HG03039 (cell line): ENCODE measurements around the gene MFSD12.
"Not testable (repeated sequence)": the region's sequence is repeated elsewhere in the genome, so short reads cannot be mapped to it uniquely, and the experiment has no call there.

ENCODE experiments used
- ATAC-seq: cut with Tn5 transposase; IDR thresholded peaks from one replicate; pipeline ENCODE4 v1.9.1; 2021; ENCODE audit warnings: mild to moderate bottlenecking, moderate library complexity; ENCODE audit not compliant: unreplicated experiment

Gene MFSD12

GRCh38 chr19:3510727-3511126 lies 46.7 kb downstream of the MFSD12 start:
- ATAC-seq, result no peak

DNA sequence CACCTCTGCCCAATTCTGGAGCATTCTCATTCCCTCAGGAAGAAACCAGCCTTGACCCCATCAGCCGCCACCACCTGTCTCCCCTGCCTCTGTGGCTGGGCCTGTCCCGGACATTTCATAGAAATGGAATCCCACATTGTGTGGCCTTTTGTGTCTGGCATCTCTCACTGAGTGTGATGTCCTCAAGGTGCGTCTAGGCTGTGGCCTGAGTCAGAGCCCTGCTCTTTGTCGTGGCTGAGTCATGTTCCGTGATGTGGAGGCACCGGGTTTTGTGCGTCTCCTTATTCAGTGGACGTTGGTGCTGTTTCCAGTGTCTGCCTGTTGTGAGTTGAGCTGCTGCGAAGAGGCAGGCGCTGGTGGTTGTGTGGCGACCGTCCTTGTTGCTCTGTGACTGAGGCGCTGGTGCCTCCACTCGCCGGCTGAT lies 47.8 kb downstream of the MFSD12 start:
- no peak for ATAC-seq

DNA sequence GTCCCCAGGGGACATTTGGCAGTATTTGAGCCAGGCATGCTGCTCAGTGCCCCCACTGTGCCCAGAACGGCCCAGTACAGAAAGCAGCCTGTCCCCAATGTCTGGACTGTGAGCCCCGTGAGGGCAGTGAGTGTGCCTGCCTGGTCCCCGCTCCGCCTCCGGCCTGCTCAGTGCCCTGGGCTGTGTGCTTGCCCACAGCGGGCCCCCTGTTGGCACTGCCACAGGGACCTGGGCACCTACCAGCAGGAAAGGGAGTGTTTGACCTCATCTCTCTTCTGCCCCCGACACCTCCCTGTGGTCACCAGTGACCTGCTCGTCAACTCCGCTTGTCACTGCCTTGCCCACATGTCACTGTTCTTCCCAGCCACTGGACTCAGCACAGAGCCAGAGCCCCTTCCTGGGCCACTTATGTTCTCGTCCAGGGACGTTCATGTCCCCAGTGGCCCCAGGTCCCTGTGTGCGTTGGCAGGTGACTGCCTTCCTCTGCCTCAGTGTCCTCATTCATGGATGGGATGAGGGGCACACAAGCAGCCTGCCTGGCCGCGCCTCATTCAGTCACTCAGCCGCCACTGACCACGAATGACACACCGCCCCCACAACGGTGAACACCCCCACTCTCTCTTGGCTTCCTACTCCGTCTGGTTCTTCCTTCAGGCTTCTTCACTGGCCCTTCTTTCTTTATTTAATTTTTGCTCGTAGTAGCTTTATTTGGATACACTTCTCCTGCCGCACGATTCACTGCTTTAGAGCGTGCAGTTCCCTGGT lies 48.4 kb downstream of the MFSD12 start:
- no peak for ATAC-seq

DNA sequence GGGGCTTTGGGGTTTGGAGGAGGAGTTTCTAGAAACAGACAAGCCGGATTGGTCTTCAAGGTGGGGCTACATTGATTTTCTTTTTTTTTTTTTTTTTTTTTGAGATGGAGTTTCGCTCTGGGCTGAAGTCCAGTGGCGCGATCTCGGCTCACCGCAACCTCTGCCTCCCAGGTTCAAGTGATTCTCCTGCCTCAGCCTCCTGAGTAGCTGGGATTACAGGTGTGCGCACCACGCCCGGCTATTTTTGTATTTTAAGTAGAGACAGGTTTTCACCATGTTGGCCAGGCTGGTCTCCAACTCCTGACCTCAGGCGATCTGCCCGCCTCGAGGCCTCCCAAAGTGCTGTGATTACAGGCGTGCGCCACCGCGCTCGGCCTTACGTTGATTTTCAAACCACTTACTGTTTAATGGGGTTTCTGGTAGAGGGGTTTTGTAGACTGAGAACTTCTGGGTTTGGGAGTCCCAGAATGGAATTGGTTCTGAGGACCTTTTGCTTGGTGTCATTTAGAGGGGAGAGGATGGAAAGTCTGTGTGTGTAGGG lies 49.2 kb downstream of the MFSD12 start:
- not testable (repeated sequence) for ATAC-seq

- no peak for ATAC-seq
Measured at GRCh38 chr19:3507371-3508120, 49.8 kb downstream of the MFSD12 start.

GRCh38 chr19:3506384-3507340 lies 50.7 kb downstream of the MFSD12 start:
- ATAC-seq, result no peak

DNA sequence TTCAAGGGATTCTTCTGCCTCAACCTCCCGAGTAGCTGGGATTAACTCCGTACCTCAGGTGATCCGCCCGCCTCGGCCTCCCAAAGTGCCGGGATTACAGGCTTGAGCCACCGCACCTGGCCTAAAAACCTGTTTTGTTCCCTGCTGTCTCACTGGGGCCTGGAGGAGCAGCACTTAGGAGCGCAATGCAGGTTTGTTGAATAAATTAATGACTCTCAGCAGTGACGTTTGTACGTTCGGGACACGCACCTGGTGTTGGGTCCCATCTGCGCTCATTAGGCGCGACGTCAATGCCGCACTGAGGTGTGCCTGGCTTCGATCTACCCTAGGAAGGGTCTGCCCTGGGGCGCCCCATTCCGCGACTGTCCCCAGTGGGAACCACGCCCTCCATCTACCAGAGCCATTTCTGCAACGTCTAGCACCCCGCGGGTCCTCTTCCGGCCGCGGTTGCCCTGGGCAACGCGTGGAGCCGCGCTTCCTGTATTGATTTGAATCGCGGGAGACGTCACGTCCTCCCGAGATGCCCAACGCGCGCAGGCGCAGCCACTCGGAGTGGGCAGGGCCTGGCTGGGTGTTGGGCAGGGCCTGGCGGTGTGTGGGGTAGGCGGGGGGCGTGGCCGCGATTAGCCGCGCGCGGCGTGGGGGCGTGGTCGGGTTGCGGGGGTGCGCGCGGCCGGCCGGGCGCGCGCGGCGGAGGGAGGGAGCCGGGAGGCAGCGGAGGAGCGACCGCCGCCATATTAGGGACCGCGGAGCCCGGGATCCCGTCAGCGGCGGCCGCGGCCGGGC lies 51.6 kb downstream of the MFSD12 start, which contains the start of gene FZR1:
FZR1 (plus strand) TSS at position 714 of the 786 bp plus-strand sequence. CDS start 16,679 bp downstream, outside the sequence.
- peak; percentile 86 for ATAC-seq

DNA sequence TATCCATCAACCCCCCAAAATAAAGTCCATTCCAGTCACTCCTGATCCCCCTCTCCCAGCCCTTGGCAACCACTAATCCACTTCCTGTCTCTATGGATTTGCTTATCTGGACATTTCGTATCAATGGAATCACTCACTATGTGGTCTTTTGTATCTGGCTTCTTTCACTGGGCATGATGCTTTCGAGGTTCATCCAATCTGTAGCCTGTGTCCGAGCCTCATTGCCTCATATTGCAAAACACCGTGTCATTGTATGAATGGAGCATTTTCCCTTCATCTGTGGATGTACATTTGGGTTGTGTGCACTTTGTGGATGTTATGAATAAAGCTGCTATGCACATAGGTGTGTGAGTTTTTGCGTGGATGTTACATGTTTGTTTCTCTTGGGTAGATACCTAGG lies 52.7 kb downstream of the MFSD12 start:
- ATAC-seq, result no peak

GRCh38 chr19:3503036-3503572 lies 54.3 kb downstream of the MFSD12 start:
- no peak for ATAC-seq

DNA sequence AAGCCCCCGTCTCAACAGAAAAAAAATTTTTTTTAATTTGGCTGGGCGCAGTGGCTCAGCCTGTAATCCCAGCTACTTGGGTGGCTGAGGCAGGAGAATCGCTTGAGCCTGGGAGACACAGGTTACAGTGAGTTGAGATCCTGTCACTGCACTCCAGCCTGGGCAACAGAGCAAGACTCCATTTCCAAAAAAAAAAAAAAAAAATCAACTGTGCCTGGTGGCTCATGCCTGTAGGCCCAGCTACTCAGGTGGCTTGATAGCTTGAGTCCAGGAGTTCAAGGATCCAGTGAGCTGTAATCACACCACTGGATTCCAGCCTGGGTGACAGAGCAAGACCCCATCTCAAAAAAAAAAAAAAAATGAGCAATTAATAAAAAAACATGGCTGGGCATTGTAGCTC lies 55.6 kb downstream of the MFSD12 start:
- ATAC-seq, result no peak

DNA sequence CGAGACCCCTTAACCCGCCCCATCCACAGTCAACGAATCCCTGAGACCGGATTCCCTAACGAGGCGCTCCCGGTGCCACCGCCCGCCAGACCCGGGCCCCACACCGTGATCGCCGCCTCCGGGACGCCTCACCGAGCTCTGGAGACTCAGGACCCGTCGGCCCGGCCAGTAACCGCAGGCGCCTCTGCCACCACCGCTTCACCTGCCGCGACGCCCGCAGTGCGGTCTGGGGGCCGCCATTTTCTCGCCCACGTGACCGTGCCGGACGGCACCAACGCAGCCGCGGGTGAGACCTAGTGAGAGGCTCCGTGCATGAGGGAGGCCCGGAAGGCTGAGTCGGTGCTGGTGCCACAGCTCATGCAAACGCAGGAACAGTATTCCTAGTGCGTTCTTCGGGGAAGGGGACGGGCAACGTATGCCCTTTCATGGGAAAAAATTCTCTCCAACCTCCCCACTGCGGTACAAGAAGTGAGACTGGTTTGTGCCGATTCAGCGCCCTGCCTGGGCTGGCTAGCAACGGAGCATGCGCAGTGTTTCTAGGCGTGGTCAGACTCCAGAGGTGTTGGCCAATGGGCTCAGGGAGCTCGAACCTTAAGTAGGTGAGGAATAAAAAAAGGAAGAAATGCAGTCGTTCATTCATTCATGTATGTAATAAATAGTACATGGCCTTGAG lies 56.8 kb downstream of the MFSD12 start, which contains the start of gene DOHH:
DOHH (minus strand) TSS at position 246 of the 673 bp plus-strand sequence. CDS start 3,860 bp downstream, outside the sequence.
- ATAC-seq, result peak; percentile 66

DNA sequence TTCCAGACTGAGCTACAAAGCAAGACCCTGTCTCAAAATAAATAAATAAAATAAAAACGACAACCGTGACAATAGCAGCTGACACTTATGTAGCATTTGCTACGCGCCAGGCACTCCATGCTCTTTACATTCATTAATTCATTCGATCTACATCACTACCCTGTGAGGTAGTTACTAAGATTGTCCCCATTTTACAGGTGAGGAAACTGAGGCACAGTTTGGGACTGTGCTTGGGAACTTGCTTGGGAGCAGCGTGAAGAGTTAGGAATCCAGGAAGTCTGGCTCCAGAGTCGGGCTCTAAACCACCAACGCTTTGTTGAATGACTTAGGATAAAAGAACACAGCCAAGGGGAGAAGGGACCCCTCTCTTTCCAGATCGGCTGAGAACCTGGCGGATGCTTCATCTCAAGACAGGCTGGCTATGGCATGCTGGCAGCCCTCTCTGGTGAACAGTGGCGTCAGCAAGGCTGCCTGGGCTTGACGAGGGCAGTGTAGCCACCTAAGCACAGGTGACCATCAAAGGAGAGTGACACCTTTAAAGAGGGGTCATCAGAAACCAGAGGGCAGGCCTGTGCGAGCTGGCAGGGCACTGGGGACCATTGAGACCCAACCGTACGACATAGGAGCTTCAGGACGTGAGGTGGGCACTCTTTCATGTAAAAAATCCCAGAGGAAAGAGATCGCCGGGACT lies 57.5 kb downstream of the MFSD12 start:
- ATAC-seq, result no peak

DNA sequence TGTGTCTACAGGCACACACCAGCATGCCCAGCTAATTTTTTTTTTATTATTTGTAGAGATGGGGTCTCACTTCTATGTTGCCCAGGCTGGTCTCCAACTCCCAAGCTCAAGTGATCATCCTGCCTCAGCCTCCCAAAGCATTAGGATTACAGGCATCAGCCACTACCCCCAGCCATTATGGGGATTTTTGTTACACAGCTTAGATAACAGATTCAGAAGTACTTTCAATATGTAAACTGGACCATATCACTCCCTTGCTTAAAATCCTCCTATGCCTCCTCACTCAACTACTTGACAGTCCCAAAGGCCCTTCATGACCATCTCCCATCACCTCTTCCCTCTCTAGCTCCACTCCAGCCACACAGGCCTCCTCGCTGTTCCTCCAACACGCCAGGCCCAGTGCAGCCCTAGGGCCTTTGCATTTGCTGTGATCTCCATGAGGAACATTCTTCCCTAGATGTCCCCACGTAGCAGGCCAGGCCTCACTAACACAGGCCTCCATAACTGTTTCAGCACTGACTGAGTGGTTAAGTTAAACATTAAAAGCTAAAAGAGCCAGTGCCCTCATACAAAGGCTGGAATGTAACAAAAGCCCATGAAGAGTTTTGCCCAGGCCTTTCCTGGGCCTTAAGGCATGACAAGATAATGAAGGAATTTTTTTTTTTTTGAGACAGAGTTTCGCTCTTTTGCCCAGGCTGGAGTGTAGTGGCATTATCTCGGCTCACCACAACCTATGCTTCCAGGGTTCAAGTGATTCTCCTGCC lies 59.4 kb downstream of the MFSD12 start:
- no peak for ATAC-seq

DNA sequence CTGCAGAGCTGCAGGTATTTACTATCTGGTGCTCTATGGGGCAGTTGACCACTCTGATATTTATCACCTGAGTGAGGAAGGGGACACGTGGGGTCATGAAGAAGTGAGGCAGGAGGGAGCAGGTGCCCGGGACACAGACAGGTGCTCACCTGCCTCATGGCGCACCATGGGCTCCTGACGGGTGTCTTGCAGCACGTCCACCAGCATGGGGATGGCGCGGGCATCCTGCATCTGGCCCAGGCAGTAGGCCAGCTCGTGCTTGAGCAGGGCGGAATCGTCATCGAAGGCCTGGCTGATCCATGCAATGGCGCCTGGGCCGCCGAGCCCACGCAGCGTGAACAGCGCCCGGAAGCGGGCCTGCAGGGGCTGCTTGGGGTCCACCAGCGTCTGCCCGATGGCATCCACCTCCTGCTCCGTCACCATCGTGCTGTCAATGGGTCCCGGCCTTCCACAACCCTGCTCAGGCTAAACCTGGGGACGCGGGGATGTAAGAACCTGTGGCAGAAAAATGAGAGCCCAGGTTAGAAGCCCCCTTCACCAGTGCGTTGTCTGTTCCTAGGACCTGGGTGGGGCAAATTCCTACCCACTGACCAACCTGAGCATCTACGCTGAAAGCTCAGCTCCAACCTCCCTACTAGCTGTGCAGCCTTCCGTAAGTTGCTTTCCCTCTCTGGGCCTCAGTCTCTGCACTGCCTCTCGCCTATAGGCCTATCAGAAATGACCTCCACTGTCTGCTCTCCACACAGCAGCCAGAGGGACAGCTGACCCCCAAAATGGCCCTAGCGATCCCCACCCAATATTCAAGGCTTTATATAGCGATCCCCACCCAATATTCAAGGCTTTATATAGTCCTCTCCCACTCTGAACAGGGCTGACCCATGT lies 60.8 kb downstream of the MFSD12 start:
- no peak for ATAC-seq

- no peak for ATAC-seq
Measured at GRCh38 chr19:3494559-3494958, 62.8 kb downstream of the MFSD12 start.
